Spleen (tissue), 7 donors: ENCODE measurements around the gene USP34.

Experiments used
- POLR2AphosphoS5 ChIP-seq, 3 donors: sonication (generic); formaldehyde crosslinking; IDR thresholded peaks; one replicate each; pipeline ENCODE4 v1.5.1; 2017; ENCODE audit warnings: antibody characterized with exemption in 3 of 3
- TF ChIP-seq, protein P1 (sequence below), 11 experiments: fragments of 200-600 bp in 7 of 11; fragments of 450-650 bp in 4 of 11; sonication (generic) in 4 of 11; IDR thresholded peaks in 8 of 11; conservative IDR thresholded peaks in 3 of 11; 1 replicate in 7 of 11; 2 replicates in 4 of 11; pipeline versions ENCODE4 v1.4.0 to v1.8.0; 2016 to 2021; ENCODE audit warnings: antibody characterized with exemption in 11 of 11, inconsistent platforms in 4 of 11, mild to moderate bottlenecking in 1 of 11
- donor health status: DM: no; HTN: no; CAD: no; lungs with moderate emphysema.
- donor health status: DM: no; HTN: no; CAD: no.
- donor health status: DM: no; HTN: no; CAD: no.

GRCh38 chr2:61434314-61434713, 36.6 kb downstream of the USP34 start:
- TF ChIP-seq, protein P1, sequence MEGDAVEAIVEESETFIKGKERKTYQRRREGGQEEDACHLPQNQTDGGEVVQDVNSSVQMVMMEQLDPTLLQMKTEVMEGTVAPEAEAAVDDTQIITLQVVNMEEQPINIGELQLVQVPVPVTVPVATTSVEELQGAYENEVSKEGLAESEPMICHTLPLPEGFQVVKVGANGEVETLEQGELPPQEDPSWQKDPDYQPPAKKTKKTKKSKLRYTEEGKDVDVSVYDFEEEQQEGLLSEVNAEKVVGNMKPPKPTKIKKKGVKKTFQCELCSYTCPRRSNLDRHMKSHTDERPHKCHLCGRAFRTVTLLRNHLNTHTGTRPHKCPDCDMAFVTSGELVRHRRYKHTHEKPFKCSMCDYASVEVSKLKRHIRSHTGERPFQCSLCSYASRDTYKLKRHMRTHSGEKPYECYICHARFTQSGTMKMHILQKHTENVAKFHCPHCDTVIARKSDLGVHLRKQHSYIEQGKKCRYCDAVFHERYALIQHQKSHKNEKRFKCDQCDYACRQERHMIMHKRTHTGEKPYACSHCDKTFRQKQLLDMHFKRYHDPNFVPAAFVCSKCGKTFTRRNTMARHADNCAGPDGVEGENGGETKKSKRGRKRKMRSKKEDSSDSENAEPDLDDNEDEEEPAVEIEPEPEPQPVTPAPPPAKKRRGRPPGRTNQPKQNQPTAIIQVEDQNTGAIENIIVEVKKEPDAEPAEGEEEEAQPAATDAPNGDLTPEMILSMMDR (IDR thresholded peaks at IDR 0.05 in 8 of 11, conservative IDR thresholded peaks at IDR 0.05 in 3 of 11) = no peak
- peak in 1 of 3 donors; percentile 26 for TF ChIP-seq POLR2AphosphoS5 (IDR thresholded peaks at IDR 0.05)
